Stimulated activated CD4-positive, alpha-beta T cell treated with anti-CD3 and anti-CD28 coated beads, Interleukin-1b, Interleukin-23, amount 100 ng/mL, for 48 hours (primary cell): Measurements from ENCODE around the gene CPXM1.

Experiments
- DNase-seq: peaks from one replicate; pipeline ENCODE4 v3.0.0-alpha.2; 2020

The CPXM1 gene

GRCh38 chr20:2747676-2748235 is 52.7 kb downstream of the CPXM1 start:
- no peak for DNase-seq

GRCh38 chr20:2746636-2747265 is 53.7 kb downstream of the CPXM1 start:
- DNase-seq = no peak

DNA sequence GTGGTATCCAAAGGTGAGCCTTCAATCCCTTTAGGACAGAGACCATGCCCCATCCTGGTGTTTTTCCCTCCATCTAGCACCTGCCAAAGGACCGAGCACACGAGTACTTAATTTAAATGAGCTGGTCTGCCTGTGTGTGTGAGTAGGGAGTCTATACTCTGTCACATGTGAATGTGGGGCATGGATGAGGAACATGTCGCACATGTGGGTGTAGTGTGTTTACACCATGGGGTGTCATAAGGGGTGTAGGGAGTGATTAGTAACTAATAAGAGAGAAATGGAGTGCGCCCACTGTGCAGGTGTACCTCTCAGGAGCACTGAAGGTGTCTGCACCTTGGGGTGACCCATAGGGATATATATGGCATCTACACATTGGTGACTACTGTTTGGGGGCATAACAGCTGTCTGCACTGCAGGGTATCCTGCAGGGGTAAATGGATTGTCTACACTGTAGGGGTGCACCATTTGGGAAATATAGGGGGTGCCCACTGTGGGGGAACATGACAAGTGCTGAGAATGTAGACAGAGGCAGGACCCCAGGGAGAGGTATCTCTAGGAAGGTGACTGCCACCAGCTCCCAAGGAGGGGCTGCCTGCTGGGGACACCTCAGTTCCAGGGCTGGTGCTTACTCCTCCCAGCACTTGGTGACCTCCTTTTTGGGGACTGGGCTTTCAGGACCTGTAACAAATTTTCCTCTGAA is 54.3 kb downstream of the CPXM1 start:
- no peak for DNase-seq

GRCh38 chr20:2745060-2745910 is 55.1 kb downstream of the CPXM1 start:
- no peak for DNase-seq
